Stimulated activated memory B cell treated with anti-CD40 and anti-IgM and Interleukin-4, amounts not matched to agents 10 μg/mL and 1 μg/mL and 100 μg/mL, for 72 hours (primary cell): ENCODE results near the gene RBM20.
"Not testable (repeated sequence)": the region's sequence is repeated elsewhere in the genome, so short reads cannot be mapped to it uniquely, and the experiment has no call there.

ENCODE experiments used
- ATAC-seq: fragments of 150-1000 bp; cut with Tn5 transposase; 2 replicates; pipeline ENCODE4 v1.10.0; 2021
- H3K27ac Mint-ChIP-seq: one replicate; pipeline ENCODE4 v1.8.0; 2022; ENCODE audit warnings: mild to moderate bottlenecking, mixed read lengths
- H3K27me3 Mint-ChIP-seq: one replicate; pipeline ENCODE4 v1.8.0; 2022; ENCODE audit warnings: mixed read lengths
- H3K36me3 Mint-ChIP-seq: one replicate; pipeline ENCODE4 v1.8.0; 2022; ENCODE audit warnings: mixed read lengths
- H3K4me1 Mint-ChIP-seq: one replicate; pipeline ENCODE4 v1.8.0; 2022; ENCODE audit warnings: mixed read lengths
- H3K4me3 Mint-ChIP-seq: one replicate; pipeline ENCODE4 v1.8.0; 2022; ENCODE audit warnings: mild to moderate bottlenecking, moderate library complexity, mixed read lengths
- H3K9me3 Mint-ChIP-seq: one replicate; pipeline ENCODE4 v1.8.0; 2022; ENCODE audit warnings: mixed read lengths

The RBM20 gene

DNA sequence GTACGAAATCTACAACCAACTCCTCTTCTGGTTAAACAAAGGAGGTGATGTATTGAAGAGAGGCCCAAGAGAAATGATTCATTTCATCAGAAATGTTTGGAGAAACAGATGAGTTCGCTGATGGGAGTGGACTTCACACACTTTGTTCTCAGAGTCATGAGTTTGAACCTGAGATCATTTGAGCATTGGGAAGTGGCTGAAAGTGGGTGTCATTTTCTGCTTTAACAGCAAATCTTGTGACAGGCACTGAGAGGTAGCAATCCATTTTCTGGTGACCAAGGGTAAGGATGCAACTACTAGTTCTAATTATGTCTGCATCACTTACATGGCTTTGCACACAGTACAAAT is 51.4 kb downstream of the RBM20 start:
- H3K27ac Mint-ChIP-seq, result no peak overlapping the region
- H3K27me3 Mint-ChIP-seq, result peaks cover 8% of the 10 kb centered on the region
- no peaks in the 10 kb centered on the region for H3K36me3 Mint-ChIP-seq
- no peaks in the 10 kb centered on the region for H3K4me1 Mint-ChIP-seq
- ATAC-seq, result no peak
- peaks cover 8% of the 10 kb centered on the region for H3K9me3 Mint-ChIP-seq
- H3K4me3 Mint-ChIP-seq, result no peak overlapping the region

DNA sequence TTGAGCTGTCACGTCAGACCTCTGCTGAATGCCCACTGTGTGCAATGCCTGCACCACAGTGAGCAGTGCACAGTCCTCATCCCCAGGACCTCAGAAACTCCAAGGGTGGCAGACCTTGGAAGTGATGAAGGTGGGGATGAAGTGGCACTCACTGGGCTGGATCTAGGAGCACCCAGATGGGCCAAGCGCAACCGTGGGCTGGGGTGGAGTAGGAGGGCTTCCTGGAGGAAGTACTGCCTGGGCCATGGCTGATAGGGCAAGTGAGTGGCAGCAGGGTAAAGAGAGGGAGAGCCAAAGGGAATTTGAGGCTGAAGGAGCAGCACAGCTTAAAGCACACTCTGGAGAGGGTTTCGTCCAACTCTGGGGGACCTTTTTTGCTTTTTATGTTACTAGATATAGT is 52.3 kb downstream of the RBM20 start:
- no peak overlapping the region for H3K4me3 Mint-ChIP-seq
- ATAC-seq, result no peak
- peaks cover 8% of the 10 kb centered on the region for H3K9me3 Mint-ChIP-seq
- H3K27me3 Mint-ChIP-seq, result peaks cover 8% of the 10 kb centered on the region
- no peaks in the 10 kb centered on the region for H3K36me3 Mint-ChIP-seq
- no peaks in the 10 kb centered on the region for H3K4me1 Mint-ChIP-seq
- no peak overlapping the region for H3K27ac Mint-ChIP-seq

DNA sequence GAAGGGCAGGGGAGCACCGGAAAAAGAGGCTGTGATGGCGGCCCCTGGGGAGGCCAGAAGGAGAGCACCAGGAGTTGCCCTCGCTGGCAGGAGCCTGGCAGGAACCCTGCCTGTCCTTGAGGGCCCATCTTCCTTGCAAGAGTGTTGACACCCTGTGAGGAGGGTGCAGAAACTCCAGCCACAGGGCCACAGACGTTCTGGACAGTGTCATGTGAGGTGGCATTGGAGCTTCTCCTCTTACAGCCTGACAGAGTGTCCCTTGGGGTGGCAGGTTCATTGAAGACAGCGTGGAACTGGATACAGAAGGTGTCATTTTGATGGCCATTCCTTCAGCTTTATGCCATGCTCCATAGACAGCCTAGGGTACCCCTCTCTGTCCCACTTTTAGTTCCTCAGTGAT is 54.2 kb downstream of the RBM20 start:
- Mint-ChIP-seq H3K4me3 (no peak overlapping the region), H3K36me3 (no peaks in the 10 kb centered on the region), H3K9me3 (no peaks in the 10 kb centered on the region), H3K4me1 (no peaks in the 10 kb centered on the region), H3K27me3 (peaks cover 8% of the 10 kb centered on the region), H3K27ac (no peak overlapping the region)
- no peak for ATAC-seq

DNA sequence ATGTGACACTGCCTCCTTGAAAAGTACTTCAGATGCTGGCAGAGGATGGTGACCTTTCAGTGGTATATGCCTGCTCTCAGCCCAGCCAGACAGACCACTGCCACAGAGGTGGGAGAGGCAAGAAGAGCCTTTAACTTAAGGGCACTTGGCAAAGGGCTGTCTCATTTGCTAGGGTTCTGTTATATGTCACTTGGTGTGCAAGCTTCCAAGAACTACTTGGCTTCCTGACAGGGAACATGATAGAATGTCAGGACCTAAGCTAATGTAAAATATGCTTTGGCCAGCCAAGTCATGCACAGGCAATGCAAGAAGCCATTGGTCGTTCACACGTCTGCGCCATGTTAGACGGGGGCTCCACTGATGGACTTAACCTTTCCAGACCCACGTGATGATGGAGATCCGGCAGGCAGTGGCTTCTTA is 54.7 kb downstream of the RBM20 start:
- ATAC-seq, result no peak
- H3K36me3 Mint-ChIP-seq, result no peaks in the 10 kb centered on the region
- H3K9me3 Mint-ChIP-seq, result no peaks in the 10 kb centered on the region
- no peak overlapping the region for H3K4me3 Mint-ChIP-seq
- H3K4me1 Mint-ChIP-seq, result no peaks in the 10 kb centered on the region
- H3K27ac Mint-ChIP-seq, result no peak overlapping the region
- peaks cover 8% of the 10 kb centered on the region for H3K27me3 Mint-ChIP-seq

DNA sequence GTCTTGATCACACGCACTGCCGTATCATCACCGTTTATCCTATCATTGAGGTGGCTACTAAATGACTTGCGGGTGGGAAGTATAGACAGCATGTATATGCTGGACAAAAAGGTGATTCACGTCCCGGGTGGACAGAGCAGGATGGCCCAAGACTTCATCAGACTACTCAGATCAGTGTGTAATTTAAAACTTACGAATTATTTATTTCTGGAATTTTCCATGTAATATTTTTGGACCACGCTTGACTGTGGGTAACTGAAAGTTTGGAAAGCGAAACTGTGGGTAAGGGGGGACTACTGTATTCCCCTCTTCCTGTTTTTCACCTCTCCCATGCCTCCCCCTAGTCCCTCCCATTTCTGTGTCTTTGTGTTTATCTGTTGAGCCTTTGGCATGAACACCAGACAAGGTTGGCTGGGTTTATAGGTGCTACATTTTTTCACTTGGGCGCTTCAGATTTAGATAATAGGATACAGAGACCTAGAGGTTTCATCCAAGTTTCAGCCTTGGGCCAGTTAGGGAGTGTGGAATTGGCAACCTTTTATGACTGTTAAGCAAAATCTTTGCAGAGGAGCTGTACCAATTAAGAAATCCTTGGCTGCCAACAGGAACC is 55.8 kb downstream of the RBM20 start:
- Mint-ChIP-seq H3K4me1 (no peaks in the 10 kb centered on the region), H3K27ac (no peak overlapping the region), H3K9me3 (no peaks in the 10 kb centered on the region), H3K36me3 (no peaks in the 10 kb centered on the region), H3K4me3 (no peak overlapping the region), H3K27me3 (peaks cover 8% of the 10 kb centered on the region)
- no peak for ATAC-seq

DNA sequence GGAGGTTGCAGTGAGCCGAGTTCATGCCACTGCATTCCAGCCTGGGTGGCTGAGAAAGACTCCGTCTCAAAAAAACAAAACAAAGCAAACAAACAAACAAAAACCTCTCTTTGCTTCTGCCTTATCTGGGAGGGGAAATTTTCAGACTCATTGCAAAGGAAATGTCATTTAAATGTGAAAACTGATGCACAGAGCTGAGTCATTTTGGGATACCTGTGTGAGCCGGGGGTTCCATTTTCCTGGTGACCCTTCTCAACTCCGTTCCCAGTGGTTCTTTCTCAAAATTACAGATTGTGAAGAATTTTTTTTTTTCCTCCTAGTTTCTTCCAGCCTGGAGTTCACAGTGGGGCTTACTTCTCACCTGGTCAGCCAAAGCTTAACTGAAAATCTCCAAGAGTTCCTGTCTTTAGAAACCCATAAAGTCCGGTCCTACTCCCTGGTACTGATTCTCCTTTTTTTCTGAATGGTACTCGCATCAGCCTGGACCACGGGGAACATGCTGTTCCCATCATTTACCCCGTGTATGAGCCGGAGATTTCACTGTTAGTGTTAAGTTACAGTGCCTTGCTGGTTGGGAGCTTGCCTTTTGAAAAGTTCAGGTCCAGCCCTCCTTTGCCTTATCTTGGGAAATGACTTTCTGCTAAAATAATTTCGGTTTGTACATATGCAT is 56.9 kb downstream of the RBM20 start:
- Mint-ChIP-seq H3K4me1 (no peaks in the 10 kb centered on the region), H3K36me3 (no peaks in the 10 kb centered on the region), H3K4me3 (no peak overlapping the region), H3K27ac (no peak overlapping the region), H3K9me3 (no peaks in the 10 kb centered on the region), H3K27me3 (peaks cover 8% of the 10 kb centered on the region)
- no peak for ATAC-seq

DNA sequence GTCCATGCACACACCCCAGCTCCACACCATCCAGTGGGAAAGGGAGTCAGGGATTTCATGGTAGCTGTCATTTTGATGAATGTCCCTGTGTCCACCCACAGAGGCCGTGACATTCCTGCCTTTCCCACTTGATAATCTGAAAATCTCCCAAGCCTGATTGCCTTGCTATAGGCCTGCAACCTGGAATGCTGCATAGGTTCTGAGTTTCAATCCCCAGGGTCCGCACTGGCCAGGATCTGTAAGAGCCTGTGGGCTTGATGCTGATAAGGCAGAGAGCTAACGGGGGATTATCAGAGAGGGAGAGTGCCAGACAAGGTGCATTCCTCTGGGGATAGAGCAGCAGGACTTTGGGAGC is 57.5 kb downstream of the RBM20 start:
- ATAC-seq, result no peak
- no peaks in the 10 kb centered on the region for H3K36me3 Mint-ChIP-seq
- H3K9me3 Mint-ChIP-seq, result no peaks in the 10 kb centered on the region
- no peaks in the 10 kb centered on the region for H3K4me1 Mint-ChIP-seq
- H3K4me3 Mint-ChIP-seq, result no peak overlapping the region
- H3K27ac Mint-ChIP-seq, result no peak overlapping the region
- peaks cover 8% of the 10 kb centered on the region for H3K27me3 Mint-ChIP-seq

DNA sequence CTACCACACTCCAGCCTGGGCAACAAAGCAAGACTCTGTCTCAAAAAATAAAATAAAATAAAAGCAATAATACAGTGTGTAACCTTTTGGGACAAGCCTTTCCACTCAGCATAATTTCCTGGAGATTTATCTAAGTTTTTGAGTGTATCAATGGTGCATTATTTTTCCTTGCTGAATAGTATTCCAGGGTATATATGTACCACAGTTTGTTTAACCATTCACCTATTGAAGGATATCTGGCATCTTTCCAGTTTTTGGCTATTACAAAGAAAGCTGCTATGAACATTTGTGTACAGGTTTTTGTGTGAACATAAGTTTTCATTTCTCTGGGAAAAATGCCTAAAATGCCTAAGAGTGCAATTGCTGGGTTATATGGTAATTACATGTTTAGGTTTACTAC is 59.9 kb downstream of the RBM20 start:
- Mint-ChIP-seq H3K27ac (no peak overlapping the region), H3K4me1 (no peaks in the 10 kb centered on the region), H3K9me3 (no peaks in the 10 kb centered on the region), H3K4me3 (no peak overlapping the region), H3K27me3 (peaks cover 5% of the 10 kb centered on the region), H3K36me3 (no peaks in the 10 kb centered on the region)
- no peak for ATAC-seq

DNA sequence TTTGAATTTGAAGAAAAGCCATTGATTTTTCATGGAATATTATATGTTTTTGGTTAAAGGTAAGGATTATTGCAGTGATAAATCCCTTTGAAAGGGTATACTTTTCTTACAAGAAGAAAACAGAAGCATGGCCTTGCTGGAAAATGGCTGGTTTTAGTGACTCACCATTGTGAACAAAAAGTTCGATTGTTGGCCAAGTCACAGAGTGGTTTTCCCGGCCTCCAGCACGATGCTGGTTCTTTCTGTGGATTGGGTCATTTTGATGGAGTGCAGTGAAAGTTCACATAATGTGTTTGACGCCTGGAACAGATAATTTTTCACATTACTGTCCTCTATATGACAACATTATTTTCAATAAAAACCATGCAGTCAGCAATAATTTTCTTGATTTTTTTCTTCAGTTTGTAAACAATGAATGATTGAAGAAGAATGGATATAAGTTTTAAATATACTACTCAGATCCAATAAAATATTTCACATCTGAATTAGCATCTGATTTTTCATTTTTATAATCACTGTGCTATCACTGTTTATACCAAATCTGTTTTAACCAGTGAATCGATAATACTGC is 60.9 kb downstream of the RBM20 start:
- peaks cover 7% of the 10 kb centered on the region for H3K27me3 Mint-ChIP-seq
- H3K27ac Mint-ChIP-seq, result no peak overlapping the region
- H3K4me3 Mint-ChIP-seq, result no peak overlapping the region
- H3K4me1 Mint-ChIP-seq, result no peaks in the 10 kb centered on the region
- ATAC-seq, result no peak
- H3K9me3 Mint-ChIP-seq, result no peaks in the 10 kb centered on the region
- no peaks in the 10 kb centered on the region for H3K36me3 Mint-ChIP-seq

DNA sequence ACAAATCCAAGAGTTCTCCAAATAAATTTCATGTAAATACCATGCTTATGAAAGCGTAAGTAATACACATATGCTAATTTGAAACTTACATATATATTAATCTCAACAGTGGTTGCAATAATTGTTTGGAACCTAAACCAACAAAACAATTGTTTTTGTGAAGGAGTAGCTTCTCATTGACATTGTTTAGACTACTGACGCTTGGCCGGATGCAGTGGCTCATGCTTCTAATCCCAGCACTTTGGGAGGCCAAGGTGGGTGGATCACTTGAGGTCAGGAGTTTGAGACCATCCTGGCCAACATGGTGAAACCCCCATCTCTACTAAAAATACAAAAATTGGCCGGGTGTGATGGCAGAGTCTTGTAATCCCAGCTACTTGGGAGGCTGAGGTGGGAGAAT is 61.5 kb downstream of the RBM20 start:
- H3K27ac Mint-ChIP-seq, H3K4me1 Mint-ChIP-seq, H3K36me3 Mint-ChIP-seq, H3K4me3 Mint-ChIP-seq, ATAC-seq, H3K9me3 Mint-ChIP-seq: not testable (repeated sequence)
- H3K27me3 Mint-ChIP-seq, result peaks cover 12% of the 10 kb centered on the region

DNA sequence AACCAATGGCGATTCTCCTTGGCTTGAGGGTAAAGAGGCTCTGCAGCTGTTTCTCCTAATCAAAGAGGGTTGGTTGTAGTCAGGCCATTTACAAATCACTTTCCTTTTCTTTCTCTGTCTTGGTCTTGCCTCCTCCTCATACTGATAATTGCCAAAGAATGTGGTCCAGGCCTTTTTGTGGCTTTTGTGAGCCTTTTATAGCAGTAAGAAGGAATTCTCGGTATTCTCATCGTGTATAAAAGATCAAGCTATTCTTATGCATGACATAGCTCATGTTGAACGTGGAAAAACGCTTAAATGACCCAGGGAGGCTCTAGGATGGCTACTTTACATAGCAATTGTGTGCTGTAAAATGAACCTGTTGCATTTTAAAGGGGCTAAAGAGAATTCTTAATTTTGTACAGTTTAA is 62.6 kb downstream of the RBM20 start:
- Mint-ChIP-seq H3K27me3 (peaks cover 23% of the 10 kb centered on the region), H3K9me3 (no peaks in the 10 kb centered on the region), H3K36me3 (no peaks in the 10 kb centered on the region), H3K27ac (no peak overlapping the region), H3K4me3 (no peak overlapping the region), H3K4me1 (no peaks in the 10 kb centered on the region)
- no peak for ATAC-seq

DNA sequence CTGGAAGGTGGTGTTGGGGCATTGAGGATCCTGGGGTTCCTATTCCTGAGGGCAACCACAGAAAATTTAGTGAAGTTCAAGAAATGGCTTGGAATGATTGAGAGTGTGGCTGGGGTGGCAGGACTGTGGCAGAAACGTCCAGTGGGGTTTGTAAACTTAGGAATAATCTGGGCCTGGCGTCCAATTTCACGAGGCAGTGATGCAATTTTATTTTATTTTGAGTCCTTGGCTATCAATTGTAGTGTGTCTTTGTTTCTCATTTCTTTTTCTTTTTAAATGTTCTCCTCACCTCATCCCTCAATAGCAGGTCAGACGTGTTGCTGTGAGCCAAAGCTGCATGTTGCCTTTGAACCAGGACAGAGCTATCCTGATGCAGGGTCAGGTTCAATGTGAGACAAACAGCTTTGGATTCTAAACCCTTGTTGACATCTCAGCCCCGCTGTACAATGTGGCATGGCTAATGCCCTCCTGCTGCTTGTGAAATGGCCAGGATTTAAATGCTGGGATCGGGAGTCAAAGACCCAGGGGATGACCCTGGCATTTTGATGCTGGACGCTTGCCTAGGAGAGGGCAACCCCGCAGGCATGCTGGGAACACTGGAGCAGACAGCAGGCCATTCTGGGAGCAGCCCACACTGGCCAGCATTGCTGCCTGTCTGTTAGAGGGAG is 64.8 kb downstream of the RBM20 start:
- Mint-ChIP-seq H3K4me3 (no peak overlapping the region), H3K27me3 (peaks cover 27% of the 10 kb centered on the region), H3K27ac (no peak overlapping the region), H3K36me3 (no peaks in the 10 kb centered on the region), H3K9me3 (no peaks in the 10 kb centered on the region), H3K4me1 (no peaks in the 10 kb centered on the region)
- no peak for ATAC-seq

DNA sequence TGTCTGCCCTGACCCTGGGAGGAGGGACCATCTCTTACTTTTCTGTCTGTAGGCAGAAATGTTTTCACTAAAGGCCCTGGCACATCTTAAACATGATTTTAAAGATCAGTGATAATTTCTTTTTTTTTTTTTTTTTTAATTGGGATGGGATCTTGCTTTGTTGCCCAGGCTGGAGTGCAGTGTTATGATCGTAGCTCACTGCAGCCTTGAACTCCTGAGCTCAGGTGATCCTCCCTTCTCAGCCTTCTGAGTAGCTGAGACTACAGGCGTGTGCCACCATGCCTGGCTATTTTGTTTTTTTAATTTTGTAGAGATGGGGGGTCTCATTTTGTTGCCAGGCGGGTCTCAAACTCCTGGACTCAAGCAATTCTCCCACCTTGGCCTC is 65.3 kb downstream of the RBM20 start:
- ATAC-seq, result no peak
- Mint-ChIP-seq H3K27me3 (peaks cover 27% of the 10 kb centered on the region), H3K27ac (no peak overlapping the region), H3K36me3 (no peaks in the 10 kb centered on the region), H3K4me1 (no peaks in the 10 kb centered on the region), H3K4me3 (no peak overlapping the region), H3K9me3 (no peaks in the 10 kb centered on the region)

DNA sequence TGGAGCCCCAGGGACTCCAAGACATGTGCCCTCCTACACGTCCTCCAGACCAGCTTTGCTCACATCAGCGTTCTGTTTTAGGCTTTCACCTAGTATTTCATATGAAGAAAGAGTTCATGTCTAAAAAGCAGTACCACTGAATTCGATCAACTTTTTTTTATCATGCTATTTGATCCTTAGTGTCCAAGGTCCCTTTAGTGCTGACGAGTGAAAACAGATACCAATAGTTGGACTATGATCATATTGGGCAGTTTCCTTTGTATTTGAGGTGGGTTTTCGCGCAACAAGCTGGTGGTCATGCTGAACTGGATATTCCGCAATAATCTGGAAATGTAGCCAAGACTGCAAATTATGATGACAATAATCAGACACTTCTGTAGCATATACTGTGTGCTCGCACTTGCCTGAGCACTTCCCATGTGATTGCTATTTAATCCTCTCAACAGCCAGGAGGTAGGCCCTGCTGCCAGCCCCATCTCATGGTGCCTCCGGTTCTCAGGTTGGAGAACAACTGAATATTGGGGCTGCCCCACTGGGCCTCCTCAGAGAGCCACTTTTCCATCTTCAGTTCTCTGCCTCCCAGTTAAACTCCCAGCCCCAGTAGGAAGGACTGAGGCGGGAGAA is 65.9 kb downstream of the RBM20 start:
- no peaks in the 10 kb centered on the region for H3K36me3 Mint-ChIP-seq
- no peaks in the 10 kb centered on the region for H3K9me3 Mint-ChIP-seq
- no peak overlapping the region for H3K27ac Mint-ChIP-seq
- peaks cover 27% of the 10 kb centered on the region for H3K27me3 Mint-ChIP-seq
- no peak overlapping the region for H3K4me3 Mint-ChIP-seq
- ATAC-seq, result no peak
- no peaks in the 10 kb centered on the region for H3K4me1 Mint-ChIP-seq

DNA sequence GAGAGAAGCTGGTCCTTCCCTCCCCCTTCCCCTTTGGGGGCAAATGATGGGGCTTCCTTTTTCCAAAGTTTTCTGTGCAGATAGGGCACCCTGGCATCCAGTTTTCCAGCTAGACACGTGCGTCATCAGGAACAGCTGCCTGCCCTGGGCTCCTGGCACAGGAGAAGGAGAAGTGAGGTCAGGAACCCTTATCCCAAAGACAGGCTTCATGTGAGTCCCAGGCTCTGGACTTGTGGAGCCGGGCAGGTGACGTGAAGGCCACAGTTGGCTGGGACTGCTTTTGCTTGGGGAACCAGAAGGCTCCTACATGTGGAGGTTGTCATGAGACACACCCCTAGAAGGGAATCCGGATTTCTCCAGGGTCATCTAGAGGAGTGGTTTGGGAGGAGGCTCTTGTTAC is 66.5 kb downstream of the RBM20 start:
- H3K27me3 Mint-ChIP-seq, result peaks cover 27% of the 10 kb centered on the region
- no peak for ATAC-seq

DNA sequence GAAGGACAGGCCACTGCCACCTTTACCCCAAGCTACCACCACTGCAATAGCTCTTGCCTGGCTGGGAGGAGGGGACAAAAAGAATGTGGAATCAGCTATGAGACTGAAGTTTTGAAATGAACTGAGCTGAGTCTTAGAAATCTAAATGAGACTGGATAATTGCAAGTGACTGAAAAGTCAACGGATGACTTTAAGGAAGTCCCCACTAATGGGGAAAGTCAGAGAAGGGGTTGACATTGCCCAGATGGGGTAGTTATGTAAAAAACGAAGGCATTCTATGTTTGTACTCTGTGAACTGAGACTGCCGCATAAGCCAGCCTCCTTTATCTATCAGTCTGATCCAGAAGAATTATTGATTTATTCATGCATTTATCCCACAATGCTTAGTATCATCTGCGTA is 67.2 kb downstream of the RBM20 start:
- ATAC-seq, result no peak
- no peak overlapping the region for H3K4me3 Mint-ChIP-seq
- H3K9me3 Mint-ChIP-seq, result no peaks in the 10 kb centered on the region
- no peaks in the 10 kb centered on the region for H3K4me1 Mint-ChIP-seq
- peaks cover 27% of the 10 kb centered on the region for H3K27me3 Mint-ChIP-seq
- no peak overlapping the region for H3K27ac Mint-ChIP-seq
- no peaks in the 10 kb centered on the region for H3K36me3 Mint-ChIP-seq

More for the DNA sequence above, 66.5 kb downstream of the RBM20 start:
- H3K27ac Mint-ChIP-seq, result no peak overlapping the region
- no peak overlapping the region for H3K4me3 Mint-ChIP-seq
- H3K4me1 Mint-ChIP-seq, result no peaks in the 10 kb centered on the region
- H3K9me3 Mint-ChIP-seq, result no peaks in the 10 kb centered on the region
- H3K36me3 Mint-ChIP-seq, result no peaks in the 10 kb centered on the region
